Measurements from ENCODE around the gene CCND2.

Gene CCND2

DNA sequence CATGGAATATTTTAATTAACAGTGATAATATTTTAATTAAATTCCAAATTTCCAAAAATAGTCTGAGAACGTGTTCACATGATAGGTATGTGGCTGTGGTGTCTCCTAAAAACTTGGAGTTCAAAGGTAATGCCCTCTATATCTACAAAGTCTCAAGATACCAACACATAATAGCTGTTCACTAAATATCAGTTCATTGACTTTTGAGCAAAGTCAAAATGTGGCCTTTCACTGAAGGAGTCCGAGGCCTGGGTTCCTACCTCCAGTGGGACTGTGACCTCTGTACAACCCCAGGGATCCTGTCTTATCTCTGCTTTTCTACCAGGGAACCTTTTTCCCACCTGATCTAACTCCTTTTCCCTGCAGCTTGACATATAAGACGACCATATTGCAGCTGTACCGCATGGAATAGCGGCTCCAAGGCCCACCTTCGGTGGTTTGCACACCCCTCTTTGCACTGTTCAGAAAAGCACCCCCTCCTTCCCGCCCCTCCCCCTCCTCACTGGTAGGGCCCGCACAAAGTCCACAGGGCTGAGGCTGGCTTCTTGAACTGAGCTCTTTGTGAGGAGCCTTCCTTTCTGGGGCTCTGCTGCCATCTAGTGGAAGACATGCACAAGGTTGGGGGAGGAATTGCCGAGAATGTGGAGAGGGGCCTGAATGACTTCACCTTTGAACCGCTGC, 3.1 kb downstream of the CCND2 start:
- DNase-seq (ENCODE audit: low spot score), result peak; percentile 81

GRCh38 chr12:4277205-4277543, 3.6 kb downstream of the CCND2 start:
- DNase-seq (ENCODE audit: low spot score), result no peak

GRCh38 chr12:4277857-4278256, 4.3 kb downstream of the CCND2 start:
- no peak for DNase-seq (ENCODE audit: low spot score)

DNA sequence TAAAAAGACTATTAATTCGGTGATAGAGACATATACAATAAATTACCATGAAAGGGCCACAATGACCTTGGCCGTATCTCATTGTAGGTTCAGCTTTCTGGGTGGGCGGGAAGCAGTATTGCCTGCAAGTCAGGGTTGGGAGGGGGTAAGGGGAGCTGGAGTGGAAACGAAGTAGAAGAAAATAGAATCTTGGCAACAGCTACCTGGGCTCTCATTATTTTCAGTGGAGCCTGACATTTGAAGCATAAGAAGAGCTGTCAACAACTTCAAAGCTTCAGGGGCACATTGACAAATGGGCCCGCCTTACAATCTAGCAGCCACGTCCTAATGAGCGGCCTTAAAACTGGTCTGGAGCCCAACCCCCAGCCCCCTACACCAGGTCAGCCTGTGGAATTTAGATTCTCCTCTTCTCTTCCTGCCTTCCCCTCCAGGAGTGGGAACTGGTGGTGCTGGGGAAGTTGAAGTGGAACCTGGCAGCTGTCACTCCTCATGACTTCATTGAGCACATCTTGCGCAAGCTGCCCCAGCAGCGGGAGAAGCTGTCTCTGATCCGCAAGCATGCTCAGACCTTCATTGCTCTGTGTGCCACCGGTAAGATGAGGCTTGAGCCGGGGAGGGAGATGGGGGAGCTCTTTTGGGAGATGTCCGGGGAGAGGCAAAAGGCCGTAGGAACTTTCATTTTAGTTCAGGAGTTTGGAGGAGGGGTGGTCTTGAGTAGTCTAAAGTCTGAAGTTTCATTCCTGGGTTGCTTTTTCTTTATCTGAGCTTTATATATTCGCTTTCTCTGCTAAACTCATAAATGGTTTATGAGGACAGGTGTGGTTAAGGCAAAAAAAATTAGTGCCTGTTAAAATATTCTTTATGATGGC, 5.0 kb downstream of the CCND2 start:
- DNase-seq (ENCODE audit: low spot score), result no peak

DNA sequence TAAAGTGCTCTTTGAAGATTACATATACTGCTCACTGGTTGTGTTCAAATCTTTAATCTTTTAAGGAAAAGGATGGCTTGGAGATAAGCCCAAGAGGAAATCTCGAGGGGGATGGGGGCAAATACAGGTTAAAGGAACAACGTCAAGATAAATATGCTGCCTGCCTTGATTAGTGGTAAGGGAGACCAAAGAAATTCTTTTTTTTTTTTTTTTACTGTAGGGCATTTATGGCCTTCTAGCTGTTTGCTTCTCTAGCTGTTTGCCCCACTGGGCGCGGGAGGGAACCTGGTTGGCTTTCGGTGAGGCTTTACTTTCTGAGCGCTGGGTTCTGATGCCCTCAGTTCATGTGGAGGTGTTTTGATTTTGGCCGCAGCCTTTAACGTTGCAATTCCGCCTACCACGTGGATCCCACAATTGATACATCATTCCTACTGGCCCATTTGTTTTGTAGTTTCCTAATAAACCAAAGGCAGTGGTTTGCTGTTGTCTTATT, 5.7 kb downstream of the CCND2 start:
- no peak for DNase-seq (ENCODE audit: low spot score)

- no peak for DNase-seq (ENCODE audit: low spot score)
These were observed 7.0 kb downstream of the CCND2 start for GRCh38 chr12:4280351-4281163.

- DNase-seq (ENCODE audit: low spot score), result no peak
These were observed 7.7 kb downstream of the CCND2 start for GRCh38 chr12:4281173-4281654.

- no peak for DNase-seq (ENCODE audit: low spot score)
These were observed 8.7 kb downstream of the CCND2 start for GRCh38 chr12:4282103-4282891.

- no peak for DNase-seq (ENCODE audit: low spot score)
These were observed 9.4 kb downstream of the CCND2 start for GRCh38 chr12:4282892-4283511.

DNA sequence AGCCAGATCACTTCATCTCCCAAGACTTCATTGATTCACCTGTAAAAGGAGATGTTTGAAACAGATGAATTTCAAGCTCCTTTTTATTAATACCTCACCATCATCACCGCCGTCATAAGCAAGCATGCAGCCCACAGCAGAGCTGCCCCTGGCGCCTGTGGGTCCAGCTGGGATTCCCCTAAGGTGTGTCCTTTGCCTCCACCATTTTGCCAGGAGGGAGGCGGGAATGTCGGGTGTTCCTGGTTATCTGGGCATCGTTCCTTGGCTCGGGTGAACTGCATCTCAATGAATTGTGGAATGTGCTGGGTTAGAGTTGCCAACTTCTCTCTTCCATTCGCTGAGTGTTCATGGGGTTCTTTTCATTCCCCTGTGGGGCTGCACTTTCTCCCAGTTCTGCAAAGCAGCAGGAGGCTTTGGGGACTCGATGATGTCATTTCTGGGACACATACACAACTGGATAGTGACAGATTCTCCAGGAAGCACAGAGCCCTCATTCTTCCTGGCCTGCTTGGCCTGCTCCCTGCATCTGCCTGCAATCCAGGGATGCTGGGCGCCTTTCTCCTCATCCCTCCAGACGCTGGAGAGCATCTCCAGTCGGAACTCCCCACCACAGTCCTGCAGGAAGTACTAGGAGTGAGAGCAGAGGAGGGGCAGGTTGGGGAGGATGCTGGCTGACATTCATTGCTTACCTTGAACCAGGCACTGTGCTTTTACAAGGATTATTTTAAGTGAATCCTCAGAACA, 10.1 kb downstream of the CCND2 start:
- DNase-seq (ENCODE audit: low spot score), result no peak

- no peak for DNase-seq (ENCODE audit: low spot score)
These were observed 10.7 kb downstream of the CCND2 start for GRCh38 chr12:4284306-4284705.

DNA sequence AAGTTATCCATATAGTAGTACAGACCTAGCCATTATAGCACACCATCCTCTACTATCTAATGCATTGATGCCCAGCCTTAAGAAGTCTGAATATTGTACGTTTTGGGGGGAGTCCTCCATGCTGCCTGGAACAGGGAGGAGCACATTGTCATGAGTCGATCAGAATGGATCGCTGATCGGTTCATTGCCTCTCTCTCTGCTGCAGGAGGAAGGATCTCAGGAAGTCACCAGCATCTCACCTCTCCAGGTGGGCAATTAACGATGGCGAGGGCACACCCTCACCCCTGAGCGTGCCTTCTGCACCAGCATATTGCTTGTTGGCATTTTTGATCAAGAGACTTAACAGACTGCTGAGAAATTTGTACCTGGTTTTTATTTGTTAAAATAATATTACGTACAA, 11.5 kb downstream of the CCND2 start:
- DNase-seq (ENCODE audit: low spot score), result no peak

GRCh38 chr12:4286228-4286627, 12.7 kb downstream of the CCND2 start:
- no peak for DNase-seq (ENCODE audit: low spot score)

DNA sequence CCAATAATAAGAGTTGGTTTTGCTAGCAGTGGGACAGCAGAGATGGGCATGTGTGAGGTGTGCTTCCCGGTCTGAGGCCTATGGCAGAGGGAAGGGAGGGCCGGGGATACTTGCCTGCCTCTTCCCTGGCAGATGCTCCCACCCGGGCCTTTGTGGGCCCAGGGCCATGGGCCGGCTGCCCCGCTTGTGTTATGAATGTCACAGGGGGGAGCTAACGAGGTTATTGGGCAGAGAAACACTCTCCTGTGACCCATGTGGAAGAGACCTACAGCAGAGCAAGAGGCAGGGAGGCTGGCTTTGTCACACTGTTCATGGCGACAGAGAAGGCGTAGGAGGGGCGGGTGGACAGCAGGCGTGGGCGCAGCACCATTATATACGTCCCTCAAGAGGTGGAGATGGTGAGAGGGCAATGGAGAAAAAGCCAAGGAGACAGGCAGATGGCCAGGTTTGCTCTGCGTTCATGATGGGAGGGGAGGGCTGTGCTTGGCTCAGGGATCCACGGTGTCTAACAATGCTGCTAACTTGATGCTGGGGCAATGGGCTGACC, 13.3 kb downstream of the CCND2 start:
- no peak for DNase-seq (ENCODE audit: low spot score)

DNA sequence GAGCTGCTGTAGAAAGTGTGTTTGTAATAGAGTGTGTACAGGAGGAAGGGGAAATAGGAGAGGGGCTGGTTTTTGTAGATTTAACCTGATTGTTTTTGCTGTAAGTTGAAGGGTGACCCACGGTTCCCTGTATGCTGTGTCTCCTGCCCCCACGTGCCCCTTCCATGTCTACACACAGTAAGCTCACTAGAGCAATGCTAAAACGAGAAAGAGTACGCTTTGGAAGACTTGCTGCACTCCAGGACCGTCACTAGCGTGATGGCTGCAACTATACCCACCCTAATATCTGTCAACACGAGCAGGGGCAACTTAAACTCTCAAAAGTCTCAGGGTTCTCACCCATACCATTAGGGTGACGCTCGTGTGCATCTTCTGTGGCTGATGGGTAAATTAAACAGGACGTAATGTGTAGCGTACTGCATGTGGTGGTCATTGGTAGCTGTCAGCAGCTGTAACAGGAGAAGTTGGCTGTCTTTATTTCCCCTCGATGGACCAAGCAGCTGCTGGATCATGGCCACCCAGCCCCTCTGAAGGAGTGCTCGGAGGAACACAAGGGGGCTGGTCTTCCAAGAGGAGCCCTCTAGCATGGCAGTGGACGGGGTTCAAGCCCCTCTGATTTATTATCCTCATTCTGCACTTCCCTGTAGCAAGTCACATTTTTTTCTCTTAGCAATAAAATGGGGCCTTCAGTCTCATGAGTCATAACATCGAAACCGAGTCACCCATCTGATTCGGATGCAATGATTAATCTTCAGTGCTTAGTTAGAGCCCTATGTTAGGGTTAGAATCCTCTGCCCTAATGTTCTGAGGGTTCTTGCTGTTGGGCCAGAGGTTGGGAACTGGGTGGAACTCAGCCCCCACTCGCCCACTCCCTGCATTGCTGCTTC, 14.0 kb downstream of the CCND2 start:
- DNase-seq (ENCODE audit: low spot score), result no peak

DNA sequence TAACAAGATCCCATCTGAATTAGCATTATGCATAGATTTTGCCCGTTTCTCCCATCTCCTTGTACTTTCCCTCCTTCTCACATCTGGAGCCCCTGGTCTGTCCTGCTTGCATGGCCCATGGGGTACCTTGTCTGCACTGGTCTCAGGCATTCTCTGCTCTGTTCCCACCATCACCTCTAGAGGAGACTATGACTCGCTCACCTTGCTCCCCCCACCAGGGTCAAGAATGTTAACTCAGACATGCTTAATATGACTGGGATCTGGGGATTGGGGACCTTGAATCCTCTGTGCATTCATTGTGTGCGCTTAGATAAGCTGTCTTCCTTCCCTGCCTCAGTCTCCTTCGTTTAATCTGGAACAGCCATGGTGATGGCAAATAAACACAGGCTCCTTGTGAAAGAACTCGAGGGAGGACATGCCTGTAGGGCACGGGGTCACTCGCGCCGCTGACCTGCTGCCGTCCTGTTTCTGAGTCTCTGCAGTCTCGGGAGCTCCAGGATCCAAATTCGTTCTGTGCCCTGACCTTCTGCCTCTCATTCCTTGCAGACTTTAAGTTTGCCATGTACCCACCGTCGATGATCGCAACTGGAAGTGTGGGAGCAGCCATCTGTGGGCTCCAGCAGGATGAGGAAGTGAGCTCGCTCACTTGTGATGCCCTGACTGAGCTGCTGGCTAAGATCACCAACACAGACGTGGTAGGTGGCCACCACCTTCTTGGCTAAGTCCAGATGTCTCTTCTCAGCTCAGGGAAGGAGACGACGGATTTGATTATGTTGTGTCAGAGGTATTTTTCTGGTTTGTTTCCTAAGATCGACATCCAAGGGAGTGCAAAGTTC, 15.0 kb downstream of the CCND2 start:
- DNase-seq (ENCODE audit: low spot score), result no peak

- no peak for DNase-seq (ENCODE audit: low spot score)
These were observed 15.8 kb downstream of the CCND2 start for GRCh38 chr12:4289231-4289878.
